Large intestine (tissue), 3 donors: ENCODE results near the gene INTS1. TPM values are rescaled to one million over a fixed set of nuclear protein-coding genes. Genes with fewer than 3 reads are reported as not detected.
"Not testable (repeated sequence)": the region's sequence is repeated elsewhere in the genome, so short reads cannot be mapped to it uniquely, and the experiment has no call there.

Experiments used
- DNase-seq, 2 donors: peaks; one replicate each; pipeline versions ENCODE4 v3.0.0 to v3.0.0-alpha.2; 2013
- H3K27ac ChIP-seq: one replicate; pipeline ENCODE4 v1.5.1; 2013; ENCODE audit warnings: low read length
- H3K27me3 ChIP-seq: 2 replicates; pipeline ENCODE4 v1.6.1; 2013; ENCODE audit warnings: low read length; ENCODE audit not compliant: control insufficient read depth, insufficient read depth
- H3K36me3 ChIP-seq: 2 replicates; pipeline ENCODE4 v1.6.1; 2013; ENCODE audit warnings: low read length; ENCODE audit not compliant: control insufficient read depth, insufficient read depth
- H3K4me1 ChIP-seq: one replicate; pipeline ENCODE4 v1.6.1; 2013; ENCODE audit warnings: low read length; ENCODE audit not compliant: control insufficient read depth, insufficient read depth
- H3K4me3 ChIP-seq: one replicate; pipeline ENCODE4 v1.5.1; 2013; ENCODE audit warnings: low read length
- H3K9me3 ChIP-seq: one replicate; pipeline ENCODE4 v1.6.1; 2013; ENCODE audit warnings: mild to moderate bottlenecking, low read depth, low read length, moderate library complexity; ENCODE audit not compliant: control insufficient read depth
- WGBS: methylation state at CpG from one replicate; pipeline ENCODE4 v1.1.5; 2013; ENCODE audit warnings: low lambda C conversion rate; ENCODE audit not compliant: insufficient coverage; 5-methylcytosine and 5-hydroxymethylcytosine counted together
- polyA plus RNA-seq: library from polyadenylated mRNA; unstranded; fragments of 120-200 nt; gene quantifications from one replicate; pipeline ENCODE4 v1.2.1, GENCODE V29; 2013

The INTS1 gene
- polyA plus RNA-seq, 1 donor = 50.0 TPM

- H3K27me3 ChIP-seq = no peaks in the 10 kb centered on the region
- no peak overlapping the region for H3K4me3 ChIP-seq
- no peak overlapping the region for H3K27ac ChIP-seq
- peaks cover 12% of the 10 kb centered on the region for H3K36me3 ChIP-seq
- no CpG with 5 or more reads among the region's 11 CpGs for WGBS
- peaks cover 20% of the 10 kb centered on the region for H3K4me1 ChIP-seq
- H3K9me3 ChIP-seq = no peaks in the 10 kb centered on the region
- no peak for DNase-seq
Observed at GRCh38 chr7:1450987-1451386, 53.2 kb downstream of the INTS1 start.

GRCh38 chr7:1450431-1450830 is 53.8 kb downstream of the INTS1 start:
- Histone ChIP-seq H3K36me3 (peaks cover 14% of the 10 kb centered on the region), H3K4me3 (no peak overlapping the region), H3K27ac (peak overlapping the region; percentile 29), H3K4me1 (peaks cover 14% of the 10 kb centered on the region), H3K27me3 (no peaks in the 10 kb centered on the region), H3K9me3 (no peaks in the 10 kb centered on the region)
- no peak for DNase-seq
- no CpG with 5 or more reads among the region's 18 CpGs for WGBS

- Histone ChIP-seq H3K27ac (no peak overlapping the region), H3K36me3 (peaks cover 15% of the 10 kb centered on the region), H3K9me3 (peaks cover 2% of the 10 kb centered on the region), H3K4me1 (peaks cover 10% of the 10 kb centered on the region), H3K27me3 (no peaks in the 10 kb centered on the region), H3K4me3 (no peak overlapping the region)
- DNase-seq = no peak
- WGBS = no CpG with 5 or more reads among the region's 11 CpGs
Observed at GRCh38 chr7:1449951-1450350, 54.2 kb downstream of the INTS1 start.

- no peak for DNase-seq
- Histone ChIP-seq H3K27me3 (no peaks in the 10 kb centered on the region), H3K4me3 (no peak overlapping the region), H3K27ac (no peak overlapping the region), H3K36me3 (peaks cover 18% of the 10 kb centered on the region), H3K4me1 (peaks cover 6% of the 10 kb centered on the region), H3K9me3 (peaks cover 3% of the 10 kb centered on the region)
- WGBS = no CpG with 5 or more reads among the region's 13 CpGs
Observed at GRCh38 chr7:1449501-1449900, 54.7 kb downstream of the INTS1 start.

- Histone ChIP-seq H3K9me3 (peaks cover 7% of the 10 kb centered on the region), H3K36me3 (peaks cover 19% of the 10 kb centered on the region), H3K27ac (no peak overlapping the region), H3K4me3 (no peak overlapping the region), H3K4me1 (peaks cover 5% of the 10 kb centered on the region), H3K27me3 (no peaks in the 10 kb centered on the region)
- no peak for DNase-seq
- 79% methylated on average over 5 of the region's 14 CpGs for WGBS
Observed at GRCh38 chr7:1448958-1449357, 55.2 kb downstream of the INTS1 start.

DNA sequence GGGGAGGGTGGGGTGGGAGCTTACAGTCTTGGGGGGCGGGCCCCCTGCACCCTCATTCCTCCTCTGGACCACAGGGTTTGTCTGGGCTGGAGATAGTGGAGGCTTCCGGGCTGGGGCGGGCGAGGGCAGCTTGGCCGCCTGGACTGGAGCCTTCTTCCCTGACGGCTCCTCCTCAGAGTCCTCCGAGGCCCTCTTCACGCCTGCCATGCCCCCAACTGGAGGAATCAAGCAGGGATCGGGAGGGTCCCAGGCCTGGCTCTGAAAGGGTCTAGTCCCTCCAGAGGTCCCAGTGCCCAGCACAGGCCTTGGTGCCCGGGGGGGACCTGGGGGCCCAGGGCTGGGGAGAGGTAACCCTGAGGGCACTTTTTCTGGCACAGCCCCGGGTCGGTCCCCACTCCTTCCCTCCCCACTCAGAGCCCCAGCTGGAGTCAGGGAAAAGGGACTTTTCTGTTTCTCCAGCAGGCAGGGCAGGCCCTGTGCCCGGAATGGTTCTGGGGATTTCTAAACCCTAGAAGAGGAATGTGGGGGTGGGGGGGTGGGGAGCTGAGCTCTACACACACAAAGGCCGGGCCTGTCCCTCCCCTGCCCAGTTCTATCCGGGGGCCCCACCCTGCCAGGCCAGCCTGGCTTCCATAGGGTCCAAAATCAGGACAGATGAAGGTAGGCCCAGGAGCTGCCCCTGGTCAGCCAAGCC is 56.5 kb downstream of the INTS1 start:
- H3K27me3 ChIP-seq = no peaks in the 10 kb centered on the region
- DNase-seq = no peak
- no peak overlapping the region for H3K27ac ChIP-seq
- H3K4me3 ChIP-seq = no peak overlapping the region
- no CpG with 5 or more reads among the region's 15 CpGs for WGBS
- H3K36me3 ChIP-seq = peaks cover 19% of the 10 kb centered on the region
- H3K4me1 ChIP-seq = peaks cover 5% of the 10 kb centered on the region
- peaks cover 7% of the 10 kb centered on the region for H3K9me3 ChIP-seq

DNA sequence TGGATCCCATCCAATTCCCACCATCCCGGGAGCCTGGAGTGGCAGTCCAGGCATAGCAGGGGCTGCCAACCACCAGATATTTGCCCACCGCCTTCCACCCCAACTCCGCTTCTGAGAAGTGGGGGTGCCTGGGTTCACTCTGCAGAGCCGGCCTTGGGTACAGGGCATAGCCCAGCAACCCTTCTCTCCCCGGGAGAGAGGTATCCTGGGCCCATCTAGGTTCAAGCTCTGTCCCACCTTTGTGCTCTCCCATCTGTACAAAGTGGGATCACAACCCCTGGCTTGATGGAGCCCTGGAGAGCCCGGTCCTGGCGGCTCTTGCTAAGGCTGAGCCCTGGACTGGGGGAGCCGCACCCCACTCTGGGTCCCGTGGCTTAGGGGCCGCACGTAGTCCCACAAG is 57.1 kb downstream of the INTS1 start:
- H3K4me1 ChIP-seq = peaks cover 5% of the 10 kb centered on the region
- no peak overlapping the region for H3K27ac ChIP-seq
- H3K9me3 ChIP-seq = peaks cover 7% of the 10 kb centered on the region
- no peak overlapping the region for H3K4me3 ChIP-seq
- no CpG with 5 or more reads among the region's 11 CpGs for WGBS
- peaks cover 21% of the 10 kb centered on the region for H3K36me3 ChIP-seq
- no peak for DNase-seq
- no peaks in the 10 kb centered on the region for H3K27me3 ChIP-seq

DNA sequence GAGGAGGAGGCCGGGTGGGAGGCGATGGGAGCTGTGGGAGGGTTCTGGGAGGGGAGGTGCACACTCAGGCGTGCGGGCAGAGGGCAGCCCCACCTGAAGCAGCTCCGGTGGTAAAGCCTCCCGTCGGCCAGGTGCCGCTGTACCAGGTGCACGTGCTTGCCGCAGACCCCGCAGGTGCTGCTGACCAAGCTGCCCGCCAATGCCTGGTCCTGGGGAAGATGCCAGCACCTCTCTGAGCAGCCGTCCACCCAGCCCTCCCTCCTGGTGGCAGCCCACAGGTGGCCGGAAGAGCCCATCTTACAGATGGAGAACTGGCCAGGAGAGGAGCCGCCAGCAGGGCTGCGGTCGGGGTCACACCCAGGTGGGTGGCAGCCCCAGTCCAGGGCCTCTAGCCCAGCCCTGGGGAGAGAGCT is 57.6 kb downstream of the INTS1 start:
- Histone ChIP-seq H3K4me1 (peaks cover 5% of the 10 kb centered on the region), H3K27me3 (no peaks in the 10 kb centered on the region), H3K27ac (no peak overlapping the region), H3K4me3 (no peak overlapping the region), H3K9me3 (peaks cover 7% of the 10 kb centered on the region), H3K36me3 (peaks cover 25% of the 10 kb centered on the region)
- no CpG with 5 or more reads among the region's 17 CpGs for whole genome bisulfite sequencing
- no peak for DNase-seq

DNA sequence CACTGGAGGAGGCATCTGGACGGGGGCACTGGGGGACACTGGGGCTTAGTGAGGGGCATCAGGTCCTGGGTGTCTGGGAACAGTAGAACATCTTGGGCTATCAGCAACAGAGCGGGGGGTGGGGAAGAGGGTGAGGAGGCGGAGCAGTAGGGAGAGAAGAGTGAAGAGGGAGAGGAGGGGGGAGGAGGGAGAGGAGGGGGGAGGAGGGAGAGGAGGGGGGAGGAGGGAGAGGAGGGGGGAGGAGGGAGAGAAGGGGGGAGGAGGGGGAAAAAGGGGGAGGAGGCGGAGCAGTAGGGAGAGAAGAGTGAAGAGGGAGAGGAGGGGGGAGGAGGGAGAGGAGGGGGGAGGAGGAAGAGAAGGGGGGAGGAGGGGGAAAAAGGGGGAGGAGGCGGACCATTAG is 58.2 kb downstream of the INTS1 start:
- H3K27ac ChIP-seq, H3K9me3 ChIP-seq, H3K4me3 ChIP-seq, DNase-seq, H3K4me1 ChIP-seq, H3K27me3 ChIP-seq: not testable (repeated sequence)
- WGBS = no CpG with 5 or more reads among the region's 5 CpGs
- H3K36me3 ChIP-seq = peaks cover 30% of the 10 kb centered on the region

GRCh38 chr7:1445341-1445740 is 58.8 kb downstream of the INTS1 start:
- no peaks in the 10 kb centered on the region for H3K27me3 ChIP-seq
- H3K36me3 ChIP-seq = peaks cover 36% of the 10 kb centered on the region
- no peak for DNase-seq
- H3K9me3 ChIP-seq = peaks cover 7% of the 10 kb centered on the region
- peaks cover 5% of the 10 kb centered on the region for H3K4me1 ChIP-seq
- H3K4me3 ChIP-seq = no peak overlapping the region
- no peak overlapping the region for H3K27ac ChIP-seq
- WGBS = no CpG with 5 or more reads among the region's 21 CpGs

DNA sequence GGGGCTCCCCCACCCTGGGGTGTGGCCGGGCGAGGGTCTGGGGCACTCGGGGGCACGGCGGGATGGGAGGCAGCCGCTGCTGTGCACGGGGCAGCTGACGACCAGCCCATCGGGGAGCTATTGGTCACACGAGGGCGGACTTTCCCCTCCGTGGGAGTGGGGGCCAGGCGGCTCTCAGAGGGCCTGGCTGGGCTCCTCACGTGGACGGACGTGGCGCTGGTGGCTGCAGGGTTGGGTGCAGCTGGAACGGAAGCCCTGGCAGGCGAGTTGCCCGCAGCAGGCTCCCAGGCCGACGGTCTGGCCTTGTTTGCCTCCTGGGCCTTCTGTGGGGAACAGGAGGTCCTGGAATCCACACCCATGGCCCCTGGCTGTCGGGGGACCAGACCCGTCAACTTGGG is 59.3 kb downstream of the INTS1 start:
- no CpG with 5 or more reads among the region's 24 CpGs for WGBS
- peaks cover 40% of the 10 kb centered on the region for H3K36me3 ChIP-seq
- no peak for DNase-seq

More for the DNA sequence above, 59.3 kb downstream of the INTS1 start:
- Histone ChIP-seq H3K4me1 (peaks cover 2% of the 10 kb centered on the region), H3K27ac (no peak overlapping the region), H3K4me3 (no peak overlapping the region), H3K9me3 (peaks cover 7% of the 10 kb centered on the region), H3K27me3 (no peaks in the 10 kb centered on the region)
